Measurements from ENCODE around the gene CENPE.
"Not testable (repeated sequence)": the region's sequence is repeated elsewhere in the genome, so short reads cannot be mapped to it uniquely, and the experiment has no call there.

Gene CENPE

GRCh38 chr4:103198111-103198765 is at the start of gene CENPE:
Gene CENPE, minus strand, starts transcription at chr4:103198343. Its CDS starts 24 bp downstream, at chr4:103198319.
- intact Hi-C loops (cut with DNase I): no loop called here
- DNase-seq: peak; percentile 72 to 92 (median 84)

- no peak for DNase-seq
- intact Hi-C loops (cut with DNase I): no loop called here
Measured at GRCh38 chr4:103244251-103244650, 46.1 kb upstream of the CENPE start.

- intact Hi-C loops (cut with DNase I): not testable (repeated sequence)
Measured at GRCh38 chr4:103230938-103231337, 32.8 kb upstream of the CENPE start.

GRCh38 chr4:103223556-103223955 is 25.4 kb upstream of the CENPE start:
- DNase-seq; intact Hi-C loops (cut with DNase I): not testable (repeated sequence)

More at GRCh38 chr4:103230938-103231337, 32.8 kb upstream of the CENPE start:
- DNase-seq: not testable (repeated sequence)

- intact Hi-C loops (cut with DNase I): loop anchor here (10.0 kb wide), 1 partner anchor 727 kb away; no protein-coding TSS in a partner anchor
- peak in 6 of 42 donors; percentile 5 to 36 (median 23) for DNase-seq
Measured at GRCh38 chr4:103207673-103208072, 9.5 kb upstream of the CENPE start.

GRCh38 chr4:103204111-103204510 is 6.0 kb upstream of the CENPE start:
- peak in 2 of 42 donors; percentile 6 to 26 for DNase-seq
- intact Hi-C loops (cut with DNase I): loop anchor here (10.0 kb wide), 1 partner anchor 731 kb away; no protein-coding TSS in a partner anchor

- DNase-seq: no peak
- intact Hi-C loops (cut with DNase I): loop anchor here (10.0 kb wide), 1 partner anchor 733 kb away; no protein-coding TSS in a partner anchor
Measured at GRCh38 chr4:103201724-103202123, 3.6 kb upstream of the CENPE start.

- no peak for DNase-seq
- intact Hi-C loops (cut with DNase I): loop anchor here (10.0 kb wide), 1 partner anchor 734 kb away; no protein-coding TSS in a partner anchor
Measured at GRCh38 chr4:103201253-103201652, 3.1 kb upstream of the CENPE start.

- intact Hi-C loops (cut with DNase I): no loop called here
- no peak for DNase-seq
Measured at GRCh38 chr4:103199009-103199408, 866 bp upstream of the CENPE start.

GRCh38 chr4:103197765-103198110 is 405 bp downstream of the CENPE start:
- intact Hi-C loops (cut with DNase I): no loop called here
- peak in 5 of 42 donors; percentile 5 to 50 (median 24) for DNase-seq

- intact Hi-C loops (cut with DNase I): no loop called here
- no peak for DNase-seq
Measured at GRCh38 chr4:103193457-103193856, 4.7 kb downstream of the CENPE start.

- intact Hi-C loops (cut with DNase I): no loop called here
- DNase-seq: no peak
Measured at GRCh38 chr4:103171006-103171405, 27.1 kb downstream of the CENPE start.

- intact Hi-C loops (cut with DNase I); DNase-seq: not testable (repeated sequence)
Measured at GRCh38 chr4:103169750-103170149, 28.4 kb downstream of the CENPE start.

GRCh38 chr4:103168993-103169392 is 29.1 kb downstream of the CENPE start:
- intact Hi-C loops (cut with DNase I): no loop called here
- DNase-seq: no peak

GRCh38 chr4:103162176-103162575 is 36.0 kb downstream of the CENPE start:
- intact Hi-C loops (cut with DNase I): no loop called here
- no peak for DNase-seq

GRCh38 chr4:103158760-103159159 is 39.4 kb downstream of the CENPE start:
- DNase-seq: no peak
- intact Hi-C loops (cut with DNase I): no loop called here

GRCh38 chr4:103156106-103156505 is 42.0 kb downstream of the CENPE start:
- intact Hi-C loops (cut with DNase I): no loop called here
- DNase-seq: no peak

GRCh38 chr4:103152381-103152780 is 45.8 kb downstream of the CENPE start:
- no peak for DNase-seq
- intact Hi-C loops (cut with DNase I): no loop called here

GRCh38 chr4:103150677-103151076 is 47.5 kb downstream of the CENPE start:
- DNase-seq: no peak
- intact Hi-C loops (cut with DNase I): no loop called here

GRCh38 chr4:103144926-103145325 is 53.2 kb downstream of the CENPE start:
- no peak for DNase-seq
- intact Hi-C loops (cut with DNase I): no loop called here

GRCh38 chr4:103137446-103137827 is 60.7 kb downstream of the CENPE start:
- intact Hi-C loops (cut with DNase I): no loop called here
- no peak for DNase-seq
